Neutrophil (primary cell): ENCODE measurements around the gene ANKMY2.

ENCODE experiments used
- H3K27ac ChIP-seq: fragments of 200-600 bp; sonication (generic); 2 replicates; pipeline ENCODE4 v1.5.1; 2016; ENCODE audit warnings: mild to moderate bottlenecking, moderate library complexity
- H3K27me3 ChIP-seq: fragments of 200-600 bp; sonication (generic); 2 replicates; pipeline ENCODE4 v1.6.0; 2016; ENCODE audit warnings: mild to moderate bottlenecking
- H3K36me3 ChIP-seq: fragments of 200-600 bp; sonication (generic); 2 replicates; pipeline ENCODE4 v1.5.1; 2017
- H3K4me1 ChIP-seq, 2 experiments: fragments of 200-600 bp in 1 of 2; sonication (generic) in 1 of 2; 1 replicate in 1 of 2; 2 replicates in 1 of 2; pipeline versions ENCODE4 v1.5.1 to v1.6.1; 2013 to 2016; ENCODE audit warnings: low read depth in 1 of 2, low read length in 1 of 2, mild to moderate bottlenecking in 1 of 2, moderate library complexity in 1 of 2; ENCODE audit not compliant: control insufficient read depth in 1 of 2, insufficient read depth in 1 of 2
- H3K4me3 ChIP-seq, 2 experiments: fragments of 200-600 bp in 1 of 2; sonication (generic) in 1 of 2; 1 replicate in 1 of 2; 2 replicates in 1 of 2; pipeline ENCODE4 v1.5.1; 2013 to 2016; ENCODE audit warnings: low read depth in 1 of 2, low read length in 1 of 2, mild to moderate bottlenecking in 1 of 2, moderate library complexity in 1 of 2
- H3K9me3 ChIP-seq: fragments of 200-600 bp; sonication (generic); 2 replicates; pipeline ENCODE4 v1.5.1; 2016
- CTCF ChIP-seq: fragments of 200-600 bp; sonication (generic); IDR thresholded peaks from 2 replicates; pipeline ENCODE4 v1.5.1; 2016; ENCODE audit warnings: antibody characterized with exemption

ANKMY2 gene

GRCh38 chr7:16645593-16646471, at the start of gene ANKMY2, which contains the start of gene BZW2:
TSS of gene ANKMY2 (minus strand) at chr7:16645754. CDS start at chr7:16645573, 181 bp downstream.
TSS of gene BZW2 (plus strand) at chr7:16646181. CDS start at chr7:16665444, 19,263 bp downstream.
- no peaks in the 10 kb centered on the region for H3K36me3 ChIP-seq
- H3K27ac ChIP-seq, result peak within 1 kb of the TSS; percentile 91
- H3K9me3 ChIP-seq, result no peaks in the 10 kb centered on the region
- H3K27me3 ChIP-seq, result peaks cover 10% of the 10 kb centered on the region
- peaks cover 20 to 23% of the 10 kb centered on the region in 2 experiments for H3K4me1 ChIP-seq
- TF ChIP-seq CTCF, result peak; percentile 20
- H3K4me3 ChIP-seq, result peak within 1 kb of the TSS; percentile 86 to 98

- no peak overlapping the region for H3K27ac ChIP-seq
- no peak overlapping the region for H3K4me3 ChIP-seq
- no peaks in the 10 kb centered on the region for H3K27me3 ChIP-seq
- TF ChIP-seq CTCF, result no peak
- no peaks in the 10 kb centered on the region for H3K4me1 ChIP-seq
- no peaks in the 10 kb centered on the region for H3K9me3 ChIP-seq
- H3K36me3 ChIP-seq, result peaks cover 7% of the 10 kb centered on the region
These were observed 49.3 kb upstream of the ANKMY2 start for GRCh38 chr7:16694806-16695205.

GRCh38 chr7:16693601-16694318, 48.2 kb upstream of the ANKMY2 start:
- Histone ChIP-seq H3K27me3 (no peaks in the 10 kb centered on the region), H3K36me3 (peaks cover 7% of the 10 kb centered on the region), H3K4me3 (no peak overlapping the region), H3K27ac (no peak overlapping the region), H3K9me3 (no peaks in the 10 kb centered on the region), H3K4me1 (no peaks in the 10 kb centered on the region)
- no peak for TF ChIP-seq CTCF

- Histone ChIP-seq H3K27me3 (no peaks in the 10 kb centered on the region), H3K4me1 (no peaks in the 10 kb centered on the region), H3K27ac (no peak overlapping the region), H3K36me3 (no peaks in the 10 kb centered on the region), H3K9me3 (no peaks in the 10 kb centered on the region), H3K4me3 (no peak overlapping the region)
- TF ChIP-seq CTCF, result no peak
These were observed 45.7 kb upstream of the ANKMY2 start for GRCh38 chr7:16691241-16691640.

GRCh38 chr7:16688249-16688648, 42.7 kb upstream of the ANKMY2 start:
- no peaks in the 10 kb centered on the region for H3K4me1 ChIP-seq
- no peaks in the 10 kb centered on the region for H3K36me3 ChIP-seq
- H3K9me3 ChIP-seq, result no peaks in the 10 kb centered on the region
- H3K4me3 ChIP-seq, result no peak overlapping the region
- H3K27ac ChIP-seq, result no peak overlapping the region
- no peak for TF ChIP-seq CTCF
- H3K27me3 ChIP-seq, result no peaks in the 10 kb centered on the region
